Panc1 (cell line): ENCODE measurements around the gene USP12.

Experiments
- POLR2AphosphoS5 ChIP-seq: IDR thresholded peaks from 2 replicates; pipeline ENCODE4 v1.6.1; 2012; ENCODE audit warnings: mild to moderate bottlenecking, low read depth, low read length, moderate library complexity
- SIN3A ChIP-seq: IDR thresholded peaks from 2 replicates; pipeline ENCODE4 v1.6.1; 2012; ENCODE audit warnings: low read depth, mild to moderate bottlenecking, low read length, moderate library complexity, borderline replicate concordance; ENCODE audit not compliant: insufficient read depth
- TCF7L2 ChIP-seq: IDR thresholded peaks from 2 replicates; pipeline ENCODE4 v1.6.1; 2011; ENCODE audit warnings: mild to moderate bottlenecking, low read depth, low read length, inconsistent platforms
- TF ChIP-seq, protein P1 (sequence below): fragments of 450-650 bp; IDR thresholded peaks from 2 replicates; pipeline ENCODE4 v1.5.1; 2017; ENCODE audit warnings: mild to moderate bottlenecking
- TF ChIP-seq, protein P2 (sequence below), 2 experiments: IDR thresholded peaks; 2 replicates each; pipeline ENCODE4 v1.6.1; 2011 to 2012; ENCODE audit warnings: low read depth in 2 of 2, control low read depth in 1 of 2, low read length in 1 of 2, mild to moderate bottlenecking in 1 of 2, moderate library complexity in 1 of 2; ENCODE audit not compliant: insufficient read depth in 1 of 2

DNA sequence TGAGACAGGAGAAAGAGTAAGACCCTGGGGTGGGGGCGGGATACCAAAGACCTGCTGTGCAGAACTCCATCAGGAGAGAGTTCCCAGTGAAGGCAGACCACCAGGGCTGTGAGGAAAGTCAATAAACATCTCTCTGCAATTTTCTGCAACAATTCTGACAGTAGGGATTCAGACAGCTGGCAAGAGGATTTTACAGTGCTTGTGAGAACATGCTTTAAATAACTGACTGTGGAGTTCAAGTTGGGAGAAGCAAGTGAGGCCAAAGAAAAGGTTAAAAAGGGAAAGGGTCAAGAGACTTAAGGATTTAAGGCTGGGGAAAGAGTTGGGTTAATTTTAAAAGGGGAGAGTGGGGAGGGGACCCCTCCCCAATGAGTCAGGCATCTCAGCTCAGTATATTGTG lies 98.4 kb downstream of the USP12 start:
- TF ChIP-seq, protein P1, sequence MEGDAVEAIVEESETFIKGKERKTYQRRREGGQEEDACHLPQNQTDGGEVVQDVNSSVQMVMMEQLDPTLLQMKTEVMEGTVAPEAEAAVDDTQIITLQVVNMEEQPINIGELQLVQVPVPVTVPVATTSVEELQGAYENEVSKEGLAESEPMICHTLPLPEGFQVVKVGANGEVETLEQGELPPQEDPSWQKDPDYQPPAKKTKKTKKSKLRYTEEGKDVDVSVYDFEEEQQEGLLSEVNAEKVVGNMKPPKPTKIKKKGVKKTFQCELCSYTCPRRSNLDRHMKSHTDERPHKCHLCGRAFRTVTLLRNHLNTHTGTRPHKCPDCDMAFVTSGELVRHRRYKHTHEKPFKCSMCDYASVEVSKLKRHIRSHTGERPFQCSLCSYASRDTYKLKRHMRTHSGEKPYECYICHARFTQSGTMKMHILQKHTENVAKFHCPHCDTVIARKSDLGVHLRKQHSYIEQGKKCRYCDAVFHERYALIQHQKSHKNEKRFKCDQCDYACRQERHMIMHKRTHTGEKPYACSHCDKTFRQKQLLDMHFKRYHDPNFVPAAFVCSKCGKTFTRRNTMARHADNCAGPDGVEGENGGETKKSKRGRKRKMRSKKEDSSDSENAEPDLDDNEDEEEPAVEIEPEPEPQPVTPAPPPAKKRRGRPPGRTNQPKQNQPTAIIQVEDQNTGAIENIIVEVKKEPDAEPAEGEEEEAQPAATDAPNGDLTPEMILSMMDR, result no peak
- TF ChIP-seq POLR2AphosphoS5, result no peak
- TF ChIP-seq TCF7L2, result no peak
- TF ChIP-seq SIN3A, result no peak
- TF ChIP-seq, protein P2, sequence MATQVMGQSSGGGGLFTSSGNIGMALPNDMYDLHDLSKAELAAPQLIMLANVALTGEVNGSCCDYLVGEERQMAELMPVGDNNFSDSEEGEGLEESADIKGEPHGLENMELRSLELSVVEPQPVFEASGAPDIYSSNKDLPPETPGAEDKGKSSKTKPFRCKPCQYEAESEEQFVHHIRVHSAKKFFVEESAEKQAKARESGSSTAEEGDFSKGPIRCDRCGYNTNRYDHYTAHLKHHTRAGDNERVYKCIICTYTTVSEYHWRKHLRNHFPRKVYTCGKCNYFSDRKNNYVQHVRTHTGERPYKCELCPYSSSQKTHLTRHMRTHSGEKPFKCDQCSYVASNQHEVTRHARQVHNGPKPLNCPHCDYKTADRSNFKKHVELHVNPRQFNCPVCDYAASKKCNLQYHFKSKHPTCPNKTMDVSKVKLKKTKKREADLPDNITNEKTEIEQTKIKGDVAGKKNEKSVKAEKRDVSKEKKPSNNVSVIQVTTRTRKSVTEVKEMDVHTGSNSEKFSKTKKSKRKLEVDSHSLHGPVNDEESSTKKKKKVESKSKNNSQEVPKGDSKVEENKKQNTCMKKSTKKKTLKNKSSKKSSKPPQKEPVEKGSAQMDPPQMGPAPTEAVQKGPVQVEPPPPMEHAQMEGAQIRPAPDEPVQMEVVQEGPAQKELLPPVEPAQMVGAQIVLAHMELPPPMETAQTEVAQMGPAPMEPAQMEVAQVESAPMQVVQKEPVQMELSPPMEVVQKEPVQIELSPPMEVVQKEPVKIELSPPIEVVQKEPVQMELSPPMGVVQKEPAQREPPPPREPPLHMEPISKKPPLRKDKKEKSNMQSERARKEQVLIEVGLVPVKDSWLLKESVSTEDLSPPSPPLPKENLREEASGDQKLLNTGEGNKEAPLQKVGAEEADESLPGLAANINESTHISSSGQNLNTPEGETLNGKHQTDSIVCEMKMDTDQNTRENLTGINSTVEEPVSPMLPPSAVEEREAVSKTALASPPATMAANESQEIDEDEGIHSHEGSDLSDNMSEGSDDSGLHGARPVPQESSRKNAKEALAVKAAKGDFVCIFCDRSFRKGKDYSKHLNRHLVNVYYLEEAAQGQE (IDR thresholded peaks at IDR 0.05; ENCODE audit: insufficient read depth in 1 of 2, low read depth in 2 of 2, low read length in 1 of 2), result no peak
